WTC11 (cell line): ENCODE results near the gene PWP2.
"Not testable (repeated sequence)": the region's sequence is repeated elsewhere in the genome, so short reads cannot be mapped to it uniquely, and the experiment has no call there.

Source experiments
- E2F4 ChIP-seq: sonication (generic); formaldehyde crosslinking; IDR thresholded peaks from 2 replicates; pipeline ENCODE4 v1.8.1; 2022; ENCODE audit warnings: low read depth, mild to moderate bottlenecking, moderate library complexity, missing genetic modification reagents, borderline replicate concordance
- ELF4 ChIP-seq: sonication (generic); formaldehyde crosslinking; IDR thresholded peaks from 2 replicates; pipeline ENCODE4 v1.8.1; 2022; ENCODE audit warnings: low read depth, mild to moderate bottlenecking, moderate library complexity, missing genetic modification reagents
- STAT6 ChIP-seq: sonication (generic); formaldehyde crosslinking; conservative IDR thresholded peaks from 2 replicates; pipeline ENCODE4 v1.8.1; 2023; ENCODE audit warnings: mild to moderate bottlenecking, low read depth, missing genetic modification reagents, moderate library complexity
- USF1 ChIP-seq: sonication (generic); formaldehyde crosslinking; IDR thresholded peaks from 2 replicates; pipeline ENCODE4 v1.8.0; 2022; ENCODE audit warnings: mild to moderate bottlenecking, missing genetic modification reagents

GRCh38 chr21:44153214-44153888 is 46.2 kb downstream of the PWP2 start:
- not testable (repeated sequence) for TF ChIP-seq E2F4; ELF4 (CRISPR knock-in tag); STAT6 (CRISPR knock-in tag); USF1 (CRISPR knock-in tag)
